SHP77 (cell line): ENCODE results near the gene TNFRSF17.

ENCODE experiments used
- DNase-seq, 2 experiments: peaks; one replicate each; lab custom pipeline; 2025; lab: John Stamatoyannopoulos, UW

Gene TNFRSF17

GRCh38 chr16:12002447-12003006, 37.5 kb downstream of the TNFRSF17 start:
- DNase-seq = peak in 1 of 2 experiments; percentile 41

- DNase-seq = no peak
Measured at GRCh38 chr16:12006637-12007036, 41.6 kb downstream of the TNFRSF17 start.

GRCh38 chr16:12009462-12009861, 44.5 kb downstream of the TNFRSF17 start:
- DNase-seq = no peak

GRCh38 chr16:12009922-12010321, 44.9 kb downstream of the TNFRSF17 start:
- DNase-seq = no peak

GRCh38 chr16:12010388-12011251, 45.6 kb downstream of the TNFRSF17 start:
- DNase-seq = no peak

GRCh38 chr16:12011565-12011964, 46.6 kb downstream of the TNFRSF17 start:
- DNase-seq = no peak

- DNase-seq = no peak
Measured at GRCh38 chr16:12016291-12016947, 51.4 kb downstream of the TNFRSF17 start.

GRCh38 chr16:12017558-12017957, 52.5 kb downstream of the TNFRSF17 start:
- DNase-seq = no peak
